Activated T-helper 1 cell treated with anti-CD3 and anti-CD28 coated beads, Interleukin-2, amount 50 U/mL, for 16 hours (primary cell): ENCODE measurements around the gene RNF14.
"Not testable (repeated sequence)": the region's sequence is repeated elsewhere in the genome, so short reads cannot be mapped to it uniquely, and the experiment has no call there.

ENCODE experiments used
- DNase-seq, 2 donors: peaks; one replicate each; pipeline ENCODE4 v3.0.0-alpha.2; 2020; ENCODE audit warnings: low read depth in 1 of 2, low spot score in 1 of 2

Gene RNF14, protein sequence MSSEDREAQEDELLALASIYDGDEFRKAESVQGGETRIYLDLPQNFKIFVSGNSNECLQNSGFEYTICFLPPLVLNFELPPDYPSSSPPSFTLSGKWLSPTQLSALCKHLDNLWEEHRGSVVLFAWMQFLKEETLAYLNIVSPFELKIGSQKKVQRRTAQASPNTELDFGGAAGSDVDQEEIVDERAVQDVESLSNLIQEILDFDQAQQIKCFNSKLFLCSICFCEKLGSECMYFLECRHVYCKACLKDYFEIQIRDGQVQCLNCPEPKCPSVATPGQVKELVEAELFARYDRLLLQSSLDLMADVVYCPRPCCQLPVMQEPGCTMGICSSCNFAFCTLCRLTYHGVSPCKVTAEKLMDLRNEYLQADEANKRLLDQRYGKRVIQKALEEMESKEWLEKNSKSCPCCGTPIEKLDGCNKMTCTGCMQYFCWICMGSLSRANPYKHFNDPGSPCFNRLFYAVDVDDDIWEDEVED

DNA sequence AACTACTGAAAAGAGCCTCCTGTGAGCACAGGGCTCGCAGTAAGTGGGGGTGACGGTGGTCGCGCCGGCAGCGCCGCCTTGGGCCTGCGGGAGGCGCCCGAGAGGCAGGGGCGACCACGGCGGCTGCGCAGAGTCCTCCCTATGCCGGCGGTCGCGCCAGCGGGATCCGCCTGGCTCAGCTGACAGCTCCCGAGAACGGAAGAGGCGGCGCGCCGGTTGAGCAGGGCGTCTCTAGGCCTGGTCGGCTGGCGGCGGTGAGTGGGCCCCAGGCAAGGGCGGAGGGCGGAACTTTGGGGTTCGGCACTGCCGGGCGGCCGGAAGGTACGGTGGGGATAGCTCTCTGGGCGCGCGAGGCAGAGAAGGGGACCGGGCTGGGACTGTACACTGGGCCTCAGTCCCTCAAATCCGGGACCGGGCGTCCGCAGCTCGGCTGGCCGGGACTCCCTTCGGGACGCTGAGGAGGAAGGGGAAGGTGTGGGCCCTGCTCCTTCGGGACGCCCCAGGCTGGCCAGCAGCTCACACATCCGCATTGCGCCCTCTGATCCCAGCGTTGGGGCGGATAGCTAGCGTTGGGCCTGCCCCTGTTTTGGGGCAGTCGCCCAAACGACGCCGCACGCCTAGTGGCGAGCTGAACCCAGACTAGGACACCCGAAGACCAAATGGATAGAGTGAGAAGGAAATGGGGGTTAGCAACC is at the start of gene RNF14:
Gene RNF14, plus strand, starts transcription at position 192 of the 695 bp plus-strand sequence. CDS start 4,484 bp downstream, outside the sequence.
- peak; percentile 83 to 92 for DNase-seq

GRCh38 chr5:141919218-141920119 is 49.4 kb upstream of the RNF14 start:
- no peak for DNase-seq

- no peak for DNase-seq
Observed at GRCh38 chr5:141920771-141921170, 48.1 kb upstream of the RNF14 start.

GRCh38 chr5:141922827-141923447 is 46.0 kb upstream of the RNF14 start:
- not testable (repeated sequence) for DNase-seq

DNA sequence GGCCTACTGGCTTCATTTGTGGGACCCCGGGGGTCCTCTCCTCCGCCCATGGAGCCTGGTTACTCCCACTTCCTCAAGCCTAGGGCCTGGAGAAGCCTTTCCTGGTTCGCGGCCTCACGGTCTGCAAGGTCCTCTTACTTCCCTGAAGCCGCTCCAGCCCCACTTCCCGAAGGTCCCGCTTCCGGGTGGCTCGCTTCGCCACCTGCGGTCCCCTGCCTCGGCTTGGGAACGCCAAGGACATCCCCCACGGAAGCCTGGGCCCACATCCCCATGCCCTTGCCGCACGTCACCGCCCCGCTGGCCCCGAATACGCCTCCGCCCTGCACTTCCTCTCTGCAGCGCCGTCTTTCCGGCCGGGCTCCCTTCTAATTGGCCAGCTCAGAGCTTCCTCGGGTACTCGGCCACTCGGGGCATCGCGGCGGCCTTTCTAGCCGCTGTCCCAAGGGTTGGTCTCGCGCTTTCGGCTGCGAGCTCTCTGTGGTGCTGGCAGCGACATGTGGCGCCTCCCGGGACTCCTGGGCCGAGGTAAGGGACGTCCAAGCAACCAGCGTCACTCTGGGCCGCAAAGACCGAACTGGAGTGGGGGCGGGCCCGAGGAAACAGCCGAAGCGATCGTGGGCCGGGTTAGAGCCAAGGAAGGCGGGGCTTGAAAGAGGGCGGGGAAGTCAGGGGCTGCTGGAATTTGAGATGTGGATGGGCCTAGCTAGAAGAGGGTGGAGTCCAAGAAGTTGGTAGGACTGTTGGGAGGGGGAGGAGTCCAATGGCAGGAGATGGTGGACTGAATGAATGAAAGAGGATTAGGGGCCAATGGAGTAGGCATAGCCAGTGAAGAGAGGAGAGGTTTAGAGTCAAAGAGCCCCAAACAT is 45.2 kb upstream of the RNF14 start, which contains the start of gene DELE1:
Gene DELE1, plus strand, starts transcription at position 424 of the 866 bp plus-strand sequence. Its CDS starts 71 bp downstream, at position 495.
- DNase-seq, result peak; percentile 78

DNA sequence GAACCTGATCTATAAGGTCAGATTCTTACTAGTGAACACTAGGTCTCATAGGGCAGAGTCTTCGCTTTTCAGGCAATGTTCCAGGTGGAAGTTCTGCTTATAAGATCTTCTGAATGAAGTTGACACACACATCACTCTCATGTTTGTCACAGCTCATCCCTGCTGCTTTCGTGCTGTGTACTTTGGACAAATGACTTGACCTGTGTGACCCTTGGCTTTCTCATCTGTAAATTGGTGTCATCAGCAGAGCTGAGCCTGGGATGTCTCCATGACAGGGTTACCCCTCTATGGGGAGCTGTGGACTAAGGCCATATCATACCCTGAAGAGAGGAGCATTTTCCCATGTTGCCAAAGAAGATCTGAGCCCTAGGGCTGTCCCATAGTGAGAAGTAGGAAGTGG is 42.5 kb upstream of the RNF14 start:
- no peak for DNase-seq

DNA sequence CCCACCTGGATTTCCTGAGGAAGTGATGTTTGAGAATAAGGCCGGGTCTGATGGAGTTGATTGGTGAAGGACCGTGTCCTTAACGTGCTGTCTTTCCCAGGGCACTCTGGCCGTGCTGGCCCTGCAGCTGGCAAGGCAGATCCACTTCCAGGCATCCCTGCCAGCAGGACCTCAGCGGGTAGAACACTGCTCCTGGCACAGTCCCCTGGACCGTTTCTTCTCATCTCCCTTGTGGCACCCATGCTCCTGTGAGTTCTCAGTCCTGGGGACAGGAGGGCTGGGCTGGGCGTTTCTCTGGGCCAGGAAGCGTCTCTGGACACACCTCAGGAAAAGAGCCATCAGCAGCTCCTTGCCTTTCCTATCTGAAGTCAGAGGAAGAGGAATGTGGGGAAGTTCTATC is 40.9 kb upstream of the RNF14 start:
- no peak for DNase-seq

DNA sequence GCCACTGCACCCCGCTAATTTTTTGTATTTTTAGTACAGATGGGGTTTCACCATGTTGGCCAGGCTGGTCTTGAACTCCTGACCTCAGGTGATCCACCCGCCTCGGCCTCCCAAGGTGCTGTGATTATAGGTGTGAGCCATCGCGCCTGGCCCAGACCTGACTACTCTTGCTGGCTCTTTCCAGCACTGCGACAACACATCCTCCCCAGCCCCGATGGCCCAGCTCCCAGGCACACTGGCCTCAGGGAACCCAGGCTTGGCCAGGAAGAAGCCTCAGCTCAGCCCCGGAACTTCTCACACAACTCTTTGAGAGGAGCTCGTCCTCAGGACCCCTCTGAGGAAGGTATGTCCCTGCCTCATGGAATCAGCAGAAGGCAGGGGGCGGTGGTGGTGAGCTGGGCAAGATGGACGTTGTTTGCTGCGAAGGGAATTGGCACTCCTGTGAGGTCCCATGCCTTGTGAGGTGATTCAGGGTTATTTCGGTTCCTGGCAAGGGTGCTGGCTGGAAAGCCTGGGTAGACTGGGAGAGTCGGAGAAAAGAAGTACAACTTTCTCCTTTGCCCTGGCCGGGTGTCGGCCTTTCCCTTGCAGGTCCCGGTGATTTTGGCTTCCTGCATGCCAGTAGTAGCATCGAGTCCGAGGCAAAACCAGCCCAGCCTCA is 39.4 kb upstream of the RNF14 start:
- DNase-seq, result no peak

- DNase-seq, result no peak
Observed at GRCh38 chr5:141931694-141932093, 37.2 kb upstream of the RNF14 start.

DNA sequence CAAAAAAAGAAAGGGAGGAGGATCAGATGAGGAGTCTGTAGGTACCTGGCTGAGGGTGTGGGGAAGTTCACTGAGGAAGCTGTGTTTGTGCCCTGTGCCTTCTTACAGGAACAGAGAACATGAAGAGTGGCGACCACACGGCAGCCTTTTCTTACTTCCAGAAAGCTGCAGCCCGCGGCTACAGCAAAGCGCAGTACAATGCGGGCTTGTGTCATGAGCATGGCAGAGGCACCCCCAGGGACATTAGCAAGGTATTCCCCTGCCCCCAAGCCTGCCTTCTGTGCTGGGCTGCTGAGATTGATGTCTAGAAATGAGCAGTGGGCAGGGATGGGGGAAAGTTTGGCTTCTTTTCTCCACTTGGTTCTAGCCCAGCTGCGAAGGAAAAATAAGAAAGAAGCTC is 35.8 kb upstream of the RNF14 start:
- no peak for DNase-seq

- no peak for DNase-seq
Observed at GRCh38 chr5:141934099-141934844, 34.6 kb upstream of the RNF14 start.

GRCh38 chr5:141935538-141935937 is 33.4 kb upstream of the RNF14 start:
- DNase-seq, result no peak

DNA sequence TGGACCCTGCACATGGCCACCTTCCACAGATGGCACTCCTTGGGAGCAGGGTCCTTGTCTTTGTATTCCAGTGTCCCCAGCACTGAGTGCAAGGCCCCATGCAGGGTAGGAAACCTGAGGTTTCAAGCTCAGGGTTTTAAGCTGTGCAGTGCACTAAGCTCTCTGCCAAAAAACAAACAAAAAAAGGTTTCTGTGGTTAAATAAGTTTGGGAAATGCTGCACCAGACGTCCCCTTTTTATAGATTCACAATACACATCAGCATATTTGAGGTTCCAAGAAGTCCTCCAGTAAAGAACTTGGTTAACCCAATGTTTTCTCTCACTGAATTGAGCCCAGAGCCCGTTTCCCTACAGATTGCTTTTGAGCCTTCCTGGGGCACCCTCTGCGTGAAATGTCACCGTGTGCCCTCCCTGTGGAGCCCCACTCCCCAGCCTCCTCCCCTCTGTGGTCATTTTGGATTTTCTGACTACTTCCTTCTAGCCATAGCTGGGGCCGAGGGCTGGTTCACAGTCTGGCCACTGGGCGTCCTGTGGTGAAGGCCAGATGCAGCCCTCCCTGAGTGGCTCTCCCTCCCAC is 28.1 kb upstream of the RNF14 start:
- no peak for DNase-seq

- no peak for DNase-seq
Observed at GRCh38 chr5:141941307-141941706, 27.6 kb upstream of the RNF14 start.

DNA sequence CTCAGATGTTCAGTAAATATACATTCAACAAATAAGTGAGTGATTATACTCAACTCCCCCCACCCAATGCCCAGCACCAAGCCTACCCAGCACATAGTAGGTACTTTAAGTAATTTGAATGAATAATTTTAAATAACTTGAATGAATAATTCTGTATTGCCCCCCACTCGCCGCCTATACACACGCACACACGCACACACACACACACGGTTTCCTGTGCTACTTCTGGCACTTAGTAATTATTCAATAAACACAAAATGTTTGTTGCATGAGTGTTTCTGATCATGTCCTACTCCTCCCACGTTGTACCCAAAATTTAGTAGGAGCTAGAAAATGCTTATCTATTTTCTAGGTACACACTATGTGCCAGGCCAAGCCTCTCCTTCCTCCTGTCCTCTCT is 27.1 kb upstream of the RNF14 start:
- DNase-seq, result no peak

DNA sequence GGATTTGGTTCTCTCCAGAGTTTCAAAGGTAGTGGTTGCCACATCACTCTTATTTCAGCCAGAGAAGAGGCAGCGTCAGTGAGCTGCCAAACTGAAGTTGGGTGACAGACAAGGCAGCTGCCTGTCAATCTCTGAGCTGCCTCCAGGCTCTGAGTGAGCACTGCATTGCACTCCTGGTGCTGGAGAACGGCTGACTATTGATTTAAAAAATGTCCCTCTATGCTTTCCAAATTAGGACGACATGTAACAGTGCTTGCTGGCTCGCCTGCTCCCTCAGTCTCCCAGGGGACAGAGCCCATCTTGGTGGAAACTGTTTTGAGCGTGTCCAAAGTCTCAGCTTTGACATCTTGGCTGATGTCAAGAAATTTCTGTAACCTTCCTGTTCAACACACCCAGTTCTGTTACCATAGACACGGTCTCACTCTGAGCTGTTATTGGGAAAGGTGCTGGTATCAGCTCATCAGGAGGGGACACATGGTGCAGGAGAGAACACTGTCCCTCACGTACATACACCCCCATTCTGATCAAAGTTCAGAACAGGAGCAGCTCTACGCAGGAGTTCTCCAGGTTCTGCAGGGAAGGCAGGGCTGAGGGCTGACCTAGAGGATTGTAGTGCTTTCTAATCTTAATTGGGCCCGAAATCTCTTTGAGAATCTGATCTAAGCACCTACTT is 26.6 kb upstream of the RNF14 start:
- DNase-seq, result no peak

GRCh38 chr5:141944076-141944475 is 24.8 kb upstream of the RNF14 start:
- DNase-seq, result no peak
